GM21390 (cell line): Measurements from ENCODE around the gene MRPL19.

Source experiments
- ATAC-seq: cut with Tn5 transposase; IDR thresholded peaks from one replicate; pipeline ENCODE4 v1.9.1; 2021; ENCODE audit not compliant: unreplicated experiment

Gene MRPL19

GRCh38 chr2:75614162-75614651 is 32.4 kb upstream of the MRPL19 start:
- ATAC-seq, result no peak

DNA sequence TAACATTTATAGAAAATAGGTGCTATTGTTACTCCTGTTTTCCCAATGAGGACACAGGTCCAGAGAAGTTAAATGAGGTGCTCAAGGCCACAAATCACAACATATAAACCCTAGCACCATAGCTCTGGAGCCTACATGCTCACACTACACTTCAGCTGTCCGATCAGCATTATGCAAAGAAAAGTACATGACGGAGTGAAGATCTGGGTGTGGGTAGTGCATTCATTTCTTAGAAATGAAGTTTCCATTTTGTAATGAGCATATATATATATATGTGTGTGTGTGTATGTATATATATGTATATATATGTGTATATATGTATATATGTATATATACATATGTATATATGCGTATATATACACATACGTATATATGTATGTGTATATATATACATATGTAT is 30.2 kb upstream of the MRPL19 start:
- no peak for ATAC-seq

GRCh38 chr2:75616933-75617332 is 29.6 kb upstream of the MRPL19 start:
- ATAC-seq, result no peak

- ATAC-seq, result no peak
These were observed 26.4 kb upstream of the MRPL19 start for GRCh38 chr2:75619956-75620740.

DNA sequence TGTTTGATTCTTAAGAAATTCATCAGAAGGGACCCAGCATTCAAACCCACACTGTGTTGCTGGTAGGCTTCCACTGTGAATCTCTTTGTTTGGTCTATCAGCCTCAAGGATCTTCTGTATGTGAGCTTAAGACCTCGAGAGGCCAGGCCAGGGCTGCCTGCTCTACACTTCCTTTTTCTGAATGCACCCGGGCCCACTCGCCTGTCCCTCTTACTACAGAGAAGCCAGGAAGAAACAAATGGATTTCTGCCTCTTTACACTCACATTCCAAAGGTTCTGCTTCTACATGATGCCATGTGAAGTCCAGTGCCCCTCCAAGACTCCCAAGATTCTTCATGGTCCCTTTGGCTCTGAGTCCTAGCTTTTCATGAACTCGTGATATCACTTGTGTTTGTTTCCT is 25.4 kb upstream of the MRPL19 start:
- ATAC-seq, result no peak

DNA sequence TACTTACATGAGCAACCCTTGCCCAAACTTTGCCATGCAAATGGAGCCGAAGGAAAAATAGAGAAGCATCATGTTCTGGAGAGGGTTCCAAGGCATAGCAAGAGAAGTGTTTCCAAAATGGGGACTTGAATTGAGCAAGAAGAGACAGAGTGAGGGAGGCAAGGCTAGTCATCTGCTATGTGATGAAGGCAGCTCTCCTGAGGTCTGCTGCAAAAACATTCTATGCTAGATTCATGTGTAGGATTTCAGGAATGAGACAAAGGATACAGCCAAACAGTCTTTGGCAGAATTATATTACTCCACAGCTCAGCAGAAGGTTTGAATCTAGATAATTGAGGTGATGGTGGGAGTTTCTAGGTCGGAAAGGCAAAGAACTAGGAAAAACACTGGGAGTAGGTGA is 24.1 kb upstream of the MRPL19 start:
- ATAC-seq, result no peak

GRCh38 chr2:75622929-75623328 is 23.7 kb upstream of the MRPL19 start:
- ATAC-seq, result no peak

GRCh38 chr2:75627902-75628504 is 18.6 kb upstream of the MRPL19 start:
- peak; percentile 90 for ATAC-seq

DNA sequence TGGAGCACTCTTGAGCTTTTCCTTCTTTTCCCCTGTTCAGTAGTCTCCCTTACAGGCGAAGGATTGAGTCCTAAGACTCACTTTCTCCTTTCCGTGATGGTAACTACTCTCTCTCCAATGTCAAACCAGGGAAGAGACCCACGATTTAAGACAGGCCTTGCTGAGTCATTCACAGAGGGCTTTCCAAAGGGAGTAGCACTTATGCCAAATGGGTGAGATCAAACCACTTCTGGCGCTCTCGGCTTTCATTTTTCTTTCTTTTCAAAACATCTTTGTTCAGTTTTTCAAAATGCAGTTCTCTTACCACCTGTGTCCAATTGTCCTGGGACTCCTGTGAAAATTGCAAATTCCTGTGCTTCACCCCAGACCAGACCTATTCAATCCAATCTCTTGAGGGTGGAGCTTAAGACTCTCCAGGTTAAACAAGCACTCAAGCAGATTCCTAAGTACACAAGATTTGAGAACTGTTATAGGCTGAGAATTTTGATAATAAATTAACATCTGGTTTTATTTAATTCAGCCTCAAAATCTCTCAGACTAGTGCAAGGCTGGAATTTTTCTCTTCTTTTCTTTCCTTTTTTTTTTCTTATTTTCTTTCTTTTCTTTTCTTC is 14.4 kb upstream of the MRPL19 start:
- no peak for ATAC-seq

GRCh38 chr2:75632813-75633212 is 13.8 kb upstream of the MRPL19 start:
- ATAC-seq, result no peak

- ATAC-seq, result no peak
These were observed 13.0 kb upstream of the MRPL19 start for GRCh38 chr2:75633620-75634019.

DNA sequence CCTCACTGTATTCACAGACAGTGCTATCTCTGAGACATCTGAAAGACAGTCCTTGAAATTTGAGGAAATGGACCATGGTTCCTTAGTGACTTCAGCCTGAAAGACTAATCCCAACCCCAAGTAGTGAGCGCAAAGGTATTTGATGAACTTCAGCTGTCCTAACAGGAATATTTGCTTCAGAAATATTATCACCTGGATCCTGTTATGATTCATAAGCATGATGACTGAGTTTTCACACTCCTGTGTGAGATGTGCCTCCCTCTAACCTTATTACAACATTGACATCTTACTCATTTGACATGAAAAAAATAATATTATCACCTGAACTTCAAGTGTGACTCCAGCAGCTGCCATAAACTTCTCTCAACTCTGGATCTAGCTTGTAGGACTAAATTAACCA is 11.6 kb upstream of the MRPL19 start:
- no peak for ATAC-seq

DNA sequence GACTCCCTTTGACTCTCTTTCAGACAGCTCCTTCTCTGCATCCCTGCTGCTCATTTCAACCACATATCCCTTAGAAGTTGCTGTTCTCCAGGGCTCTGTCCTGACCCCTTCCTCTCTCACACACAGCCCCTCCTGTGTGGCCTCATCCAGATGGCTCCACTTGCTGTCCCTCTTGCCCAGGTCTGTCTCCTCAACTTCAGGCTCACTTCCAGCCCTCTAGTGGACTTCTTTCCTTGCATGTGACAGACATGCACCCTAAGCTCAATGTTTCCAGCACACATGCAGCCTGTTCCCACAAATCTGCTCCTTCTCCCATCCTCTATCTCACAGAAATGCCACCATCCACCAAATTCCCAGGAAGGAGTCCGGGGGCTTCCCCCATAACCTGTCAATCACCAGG is 9.0 kb upstream of the MRPL19 start:
- ATAC-seq, result no peak

DNA sequence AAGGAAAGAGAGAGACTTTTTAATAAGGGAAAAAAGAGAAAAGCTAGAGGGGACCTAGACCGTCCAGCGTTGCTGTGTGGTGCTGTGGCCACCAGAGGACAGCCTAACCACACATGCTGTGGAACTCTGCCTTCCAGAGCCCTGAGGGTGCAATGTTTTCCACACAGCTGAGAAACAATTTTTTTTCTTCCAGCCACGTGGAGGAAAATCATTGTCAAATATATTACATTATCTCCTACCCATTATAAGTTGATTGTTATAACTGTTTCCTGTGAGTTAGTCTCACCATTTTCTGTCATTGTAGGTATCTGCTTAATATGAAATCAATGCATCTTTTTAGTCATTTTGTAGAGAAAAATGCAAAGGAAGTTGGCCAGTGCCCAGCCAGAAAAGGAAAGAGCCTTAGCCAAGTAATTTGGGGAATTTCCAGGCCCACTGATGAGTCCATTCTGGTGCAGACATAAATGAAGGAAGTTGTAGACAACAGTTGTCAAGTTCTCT is 5.9 kb upstream of the MRPL19 start:
- ATAC-seq, result peak; percentile 96

DNA sequence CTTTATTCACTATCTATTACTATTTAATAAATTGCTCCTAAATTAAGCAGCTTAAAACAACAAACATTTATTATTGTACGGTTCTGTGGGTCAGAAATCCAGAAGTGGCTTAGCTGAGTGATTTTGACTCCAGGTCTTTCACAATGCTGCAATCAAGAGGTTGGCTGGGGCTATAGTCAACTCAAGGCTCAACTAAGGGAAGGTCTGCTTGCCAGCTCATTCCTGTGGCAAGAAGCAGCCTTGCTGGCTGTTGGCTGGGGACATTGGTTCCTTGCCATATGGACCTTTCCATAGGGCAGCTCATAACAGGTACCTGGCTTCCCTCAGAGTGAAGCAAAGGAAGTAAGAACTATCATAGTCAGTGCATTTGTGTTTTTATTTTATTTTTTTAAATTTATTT is 5.0 kb upstream of the MRPL19 start:
- ATAC-seq, result no peak

DNA sequence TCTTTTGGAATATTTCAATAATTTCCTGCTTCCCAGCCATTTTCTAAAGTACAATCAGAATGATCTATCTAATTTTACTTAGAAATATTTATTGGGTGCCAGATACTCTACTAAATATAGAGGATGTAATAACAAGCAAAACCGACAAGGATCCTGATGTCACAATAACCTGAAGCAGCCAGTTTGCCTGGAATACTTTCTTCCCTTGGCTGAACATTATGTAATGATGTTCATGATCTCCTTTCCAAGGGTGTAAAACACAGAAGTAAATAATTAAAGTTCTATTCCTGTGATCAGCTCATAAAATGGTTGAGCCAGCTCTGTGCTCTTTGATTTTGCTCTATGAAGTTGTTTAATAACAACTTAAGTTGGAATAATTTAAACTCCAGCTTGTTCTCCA is 2.6 kb upstream of the MRPL19 start:
- no peak for ATAC-seq

DNA sequence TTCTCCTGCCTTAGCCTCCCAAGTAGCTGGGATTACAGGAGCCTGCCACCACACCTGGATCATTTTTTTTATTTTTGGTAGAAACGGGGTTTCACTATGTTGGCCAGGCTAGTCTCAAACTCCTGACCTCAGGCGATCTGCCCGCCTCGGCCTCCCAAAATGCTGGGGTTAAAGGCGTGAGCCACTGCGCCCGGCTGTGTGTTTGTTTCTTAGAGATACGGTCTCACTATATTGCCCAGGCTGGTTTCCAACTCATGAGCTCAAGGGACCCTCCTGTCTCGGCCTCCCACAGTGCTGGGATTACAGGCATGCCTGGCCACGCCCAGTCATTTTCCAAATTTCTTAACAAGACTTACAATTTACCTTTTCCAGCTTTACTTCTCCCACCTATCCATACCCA is 940 bp upstream of the MRPL19 start:
- no peak for ATAC-seq

GRCh38 chr2:75646090-75646582 is 447 bp upstream of the MRPL19 start:
- peak; percentile 4 for ATAC-seq

GRCh38 chr2:75647771-75648170 is 1.2 kb downstream of the MRPL19 start:
- ATAC-seq, result no peak

DNA sequence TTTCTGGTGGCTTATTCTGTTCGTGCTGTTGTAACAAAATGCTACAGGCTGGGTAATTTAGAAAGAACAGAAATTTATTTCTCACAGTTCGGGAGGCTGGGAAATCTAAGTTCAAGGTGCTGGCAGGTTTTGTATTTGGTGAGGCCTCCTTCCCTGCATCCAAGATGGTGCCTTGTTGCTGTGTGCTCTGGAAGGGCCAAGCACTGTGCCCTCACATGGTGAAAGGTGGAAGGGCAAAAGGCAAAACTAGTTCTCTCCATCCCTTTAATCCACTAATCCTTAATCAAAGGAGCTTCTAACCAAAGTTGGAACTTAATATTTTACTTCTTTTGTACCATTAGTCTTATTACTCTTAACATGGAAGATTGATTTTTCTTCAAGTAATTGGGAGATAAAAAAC is 7.4 kb downstream of the MRPL19 start:
- no peak for ATAC-seq

DNA sequence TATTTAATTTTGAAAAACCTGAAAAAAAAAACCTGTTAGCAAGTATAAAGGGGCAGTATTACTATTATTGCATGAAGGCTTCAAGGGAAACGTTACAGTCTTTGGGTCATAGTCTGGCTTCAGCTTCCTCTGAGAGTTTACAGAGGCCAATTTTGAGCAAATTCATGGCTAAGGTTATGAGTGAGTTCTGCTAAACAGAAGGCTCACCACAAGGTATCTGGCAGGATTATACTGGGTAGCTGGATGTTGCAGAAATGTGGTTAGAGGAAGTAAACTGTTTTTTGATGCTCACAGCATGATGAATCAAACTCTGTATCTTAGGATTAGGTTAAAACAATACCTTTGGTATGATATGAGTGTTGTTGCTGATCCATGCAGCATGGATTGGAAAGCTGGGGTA is 9.3 kb downstream of the MRPL19 start:
- no peak for ATAC-seq

GRCh38 chr2:75656563-75656962 is 10.0 kb downstream of the MRPL19 start:
- no peak for ATAC-seq
